Jurkat, Clone E6-1 (cell line): Measurements from ENCODE around the gene POLRMT.

ENCODE experiments used
- DNase-seq: peaks from one replicate; pipeline ENCODE4 v3.0.0-alpha.2; 2011; ENCODE audit warnings: low read depth, low spot score
- H3K4me3 ChIP-seq: 2 replicates; pipeline ENCODE4 v1.5.1; 2011; ENCODE audit warnings: mild to moderate bottlenecking, low read length, control low read depth, moderate library complexity

The POLRMT gene

DNA sequence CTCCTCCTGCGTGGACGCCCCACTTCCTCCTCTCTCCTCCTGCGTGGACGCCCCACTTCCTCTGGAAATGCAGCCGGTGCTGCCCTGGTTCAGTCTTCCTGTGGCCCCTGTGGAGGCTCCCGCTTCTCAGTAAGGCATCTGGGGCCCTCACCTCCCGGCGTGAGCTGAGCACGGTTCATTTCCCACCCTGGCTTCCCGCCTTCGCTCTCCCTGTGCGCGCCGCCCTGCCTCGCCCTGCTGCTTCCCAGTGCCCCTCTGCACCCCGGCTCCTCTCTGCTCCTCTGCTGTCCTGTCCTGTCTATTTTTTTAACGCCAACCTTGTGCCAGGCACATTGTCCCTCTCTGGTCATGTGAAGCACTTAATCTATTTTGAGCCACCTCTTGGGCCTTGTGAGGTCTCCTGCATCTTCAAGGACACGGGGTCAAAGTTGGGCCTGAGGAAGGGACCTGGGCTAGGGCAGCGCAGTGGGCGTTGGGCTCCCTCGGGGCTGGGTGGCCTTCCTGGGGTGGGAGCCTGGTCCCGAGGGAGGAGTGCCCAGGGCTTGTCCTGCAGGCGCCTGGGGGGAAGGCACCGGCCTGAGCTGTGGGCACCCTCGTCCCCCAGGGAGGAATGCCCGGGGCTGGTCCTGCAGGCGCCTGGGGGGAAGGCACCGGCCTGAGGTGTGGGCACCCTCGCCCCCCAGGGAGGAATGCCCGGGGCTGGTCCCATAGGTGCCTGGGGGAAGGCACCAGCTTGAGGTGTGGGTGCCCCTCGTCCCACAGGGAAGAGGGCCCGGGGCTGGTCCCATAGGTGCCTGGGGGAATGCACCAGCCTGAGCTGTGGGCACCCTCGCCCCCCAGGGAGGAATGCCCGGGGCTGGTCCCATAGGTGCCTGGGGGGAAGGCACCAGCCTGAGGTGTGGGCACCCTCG lies 30.7 kb downstream of the POLRMT start:
- H3K4me3 ChIP-seq, result no peak overlapping the region
- DNase-seq, result no peak

DNA sequence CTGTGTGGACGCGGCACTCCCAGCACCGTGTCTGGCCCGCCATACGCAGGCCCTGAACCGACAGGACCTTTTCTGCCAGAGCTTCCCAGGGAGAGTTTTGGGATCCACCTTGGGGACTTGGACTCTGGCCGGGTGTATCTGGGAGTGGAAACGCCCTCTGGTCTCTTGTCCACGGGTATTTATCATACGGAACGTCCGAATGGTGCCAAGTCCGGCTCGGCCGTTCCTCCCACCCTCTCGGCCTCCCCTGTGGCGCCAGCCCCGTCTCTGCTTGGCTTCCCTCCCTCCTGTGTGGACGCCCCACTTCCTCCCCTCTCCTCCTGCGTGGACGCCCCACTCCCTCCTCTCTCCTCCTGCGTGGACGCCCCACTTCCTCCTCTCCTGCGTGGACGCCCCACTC lies 31.5 kb downstream of the POLRMT start:
- H3K4me3 ChIP-seq, result no peak overlapping the region
- DNase-seq, result no peak

DNA sequence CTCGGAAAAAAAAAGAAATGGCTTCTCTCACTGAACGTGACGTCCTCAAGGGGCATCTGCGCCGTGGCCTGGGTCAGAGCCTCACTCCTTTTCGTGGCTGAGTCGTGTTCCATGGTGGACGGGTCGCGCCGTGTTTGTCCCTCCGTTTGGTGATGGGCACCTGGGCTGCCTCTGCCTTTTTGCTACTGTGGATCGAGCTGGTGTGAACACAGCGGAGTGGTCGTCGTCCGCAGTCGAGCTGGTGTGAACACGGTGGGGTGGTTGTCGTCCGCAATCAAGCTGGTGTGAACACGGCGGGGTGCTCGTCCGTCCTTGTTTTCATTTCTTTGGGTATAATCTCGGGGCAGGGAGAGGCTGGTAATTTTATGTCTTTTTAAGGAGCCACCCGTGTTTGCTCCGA lies 32.0 kb downstream of the POLRMT start:
- H3K4me3 ChIP-seq, result no peak overlapping the region
- no peak for DNase-seq

DNA sequence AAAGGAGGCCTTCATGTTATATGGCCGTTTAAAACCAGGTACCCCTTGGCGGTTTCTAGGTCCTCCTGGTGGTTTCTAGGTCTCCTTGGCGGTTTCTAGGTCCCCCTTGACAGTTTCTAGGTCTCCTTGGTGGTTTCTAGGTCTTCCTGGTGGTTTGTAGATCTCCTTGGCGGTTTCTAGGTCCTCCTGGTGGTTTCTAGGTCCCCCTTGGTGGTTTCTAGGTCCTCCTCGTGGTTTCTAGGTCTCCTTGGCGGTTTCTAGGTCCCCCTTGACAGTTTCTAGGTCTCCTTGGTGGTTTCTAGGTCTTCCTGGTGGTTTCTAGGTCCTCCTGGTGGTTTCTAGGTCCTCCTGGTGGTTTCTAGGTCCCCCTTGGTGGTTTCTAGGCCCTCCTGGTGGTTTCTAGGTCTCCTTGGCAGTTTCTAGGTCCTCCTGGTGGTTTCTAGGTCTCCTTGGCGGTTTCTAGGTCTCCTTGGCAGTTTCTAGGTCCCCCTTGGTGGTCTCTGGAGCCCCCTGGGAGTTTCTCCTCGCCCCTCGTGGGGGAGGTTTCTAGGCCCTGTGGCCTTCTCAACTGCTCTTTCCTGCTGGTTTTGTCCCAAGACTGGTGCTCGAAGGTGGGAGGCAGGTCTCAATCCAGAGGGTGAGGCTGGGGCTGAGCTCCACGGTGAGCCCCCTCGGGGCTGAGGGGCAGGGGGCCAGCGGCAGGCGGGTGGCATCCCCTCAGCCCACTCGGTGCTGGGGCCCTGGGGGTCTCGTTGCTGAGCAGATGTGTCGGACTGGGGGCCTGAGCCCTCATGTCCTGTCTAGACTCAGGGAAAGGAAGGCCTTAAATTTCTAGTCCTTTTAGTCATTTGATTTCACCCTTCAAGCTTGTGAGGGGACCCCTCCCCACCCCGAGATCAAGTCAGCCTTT lies 35.7 kb downstream of the POLRMT start:
- no peak for DNase-seq
- no peak overlapping the region for H3K4me3 ChIP-seq

DNA sequence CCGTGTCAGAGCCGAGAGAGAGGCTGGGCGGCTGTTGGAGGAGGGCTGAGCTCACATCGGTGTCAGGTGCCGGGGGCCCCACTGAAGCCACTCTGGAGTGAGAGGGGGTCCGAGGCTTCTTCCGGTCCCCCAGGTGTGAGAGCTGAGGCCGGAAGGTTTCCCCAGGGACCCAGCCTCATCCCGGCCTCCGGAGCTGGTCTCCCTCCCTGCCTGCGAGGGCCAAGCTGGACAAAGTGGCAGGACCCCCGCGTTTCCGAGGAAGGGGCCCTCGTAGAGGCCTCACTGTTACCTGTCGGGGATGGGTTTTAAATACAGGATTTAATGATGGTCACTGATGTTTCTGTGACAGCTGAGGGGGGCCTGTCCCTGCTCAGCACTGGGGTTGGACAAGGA lies 37.1 kb downstream of the POLRMT start:
- DNase-seq, result no peak
- H3K4me3 ChIP-seq, result no peak overlapping the region

DNA sequence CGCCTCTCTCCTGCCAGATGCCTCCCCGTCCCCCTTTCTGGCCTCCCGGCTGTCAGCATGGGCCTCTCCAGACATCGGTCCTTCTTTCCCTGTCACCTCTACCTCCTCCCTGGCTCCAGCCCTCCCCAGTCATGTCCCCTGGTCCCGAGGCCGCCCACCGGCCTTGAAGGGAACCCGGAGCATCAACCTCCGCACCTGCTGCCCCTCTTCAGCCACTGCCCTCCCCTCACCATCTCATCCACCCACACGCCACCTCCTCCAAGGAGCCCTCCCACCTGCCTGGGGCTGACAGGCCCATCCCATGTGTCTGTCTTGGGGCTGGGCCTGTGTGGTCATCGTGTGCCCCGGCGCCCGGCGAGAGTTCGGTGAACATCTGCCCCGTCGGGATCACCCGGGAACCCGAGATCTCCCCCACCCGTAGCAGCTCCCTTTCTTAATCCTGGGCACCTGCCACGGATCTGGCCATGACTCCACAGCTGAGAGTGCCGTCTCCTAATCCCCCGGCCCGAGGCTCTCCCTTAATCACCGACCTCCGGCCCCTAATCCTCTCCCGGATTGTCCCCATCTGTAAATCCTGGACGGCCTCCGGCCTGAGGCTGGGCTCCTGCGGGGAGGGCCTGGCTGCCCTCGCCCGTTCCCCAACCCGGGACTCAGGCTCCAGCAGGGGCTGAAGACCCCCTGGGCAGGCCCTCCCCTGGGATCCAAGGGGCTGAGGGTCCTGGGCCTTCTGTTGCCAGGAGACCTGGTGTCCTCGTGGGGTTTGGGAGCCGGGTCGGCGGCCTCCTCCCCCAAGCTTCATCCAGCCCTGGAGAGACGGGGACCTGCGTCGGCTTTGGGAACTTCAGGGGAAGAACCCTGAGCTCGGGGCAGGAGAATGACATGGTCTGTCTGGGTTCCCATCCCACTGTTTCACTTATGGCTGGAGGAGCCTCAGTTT lies 37.7 kb downstream of the POLRMT start:
- DNase-seq, result no peak
- H3K4me3 ChIP-seq, result no peak overlapping the region

DNA sequence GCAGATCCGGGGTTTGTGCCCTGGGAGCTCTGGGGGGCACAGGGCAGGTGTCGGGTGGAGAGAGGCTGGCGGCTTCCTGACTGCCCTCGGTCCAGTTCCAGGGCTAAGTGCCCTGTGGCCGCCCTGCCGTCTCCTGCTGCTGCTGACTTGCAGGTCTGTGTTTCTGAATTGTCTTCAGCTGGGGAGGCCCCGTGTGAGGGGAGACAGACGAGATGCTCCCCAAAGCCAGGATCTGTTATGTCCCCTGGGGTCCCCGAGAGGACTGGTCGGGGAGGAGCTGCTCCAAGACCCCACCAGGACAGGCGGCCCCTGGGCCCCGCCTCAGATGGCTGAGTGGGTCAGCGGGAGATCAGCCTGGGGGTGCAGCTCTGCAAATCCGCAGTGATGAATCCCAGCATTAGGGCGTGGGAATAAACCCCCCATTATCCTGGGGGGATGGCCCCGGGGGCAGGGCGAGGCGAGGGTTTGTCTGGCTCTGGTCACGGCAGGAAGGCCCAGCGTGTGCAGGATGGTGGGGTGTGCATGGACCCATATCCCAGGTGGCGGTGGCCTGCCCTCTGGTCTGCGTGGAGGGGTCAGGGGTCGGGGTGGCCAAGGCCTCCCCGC lies 39.0 kb downstream of the POLRMT start:
- no peak for DNase-seq
- no peak overlapping the region for H3K4me3 ChIP-seq

DNA sequence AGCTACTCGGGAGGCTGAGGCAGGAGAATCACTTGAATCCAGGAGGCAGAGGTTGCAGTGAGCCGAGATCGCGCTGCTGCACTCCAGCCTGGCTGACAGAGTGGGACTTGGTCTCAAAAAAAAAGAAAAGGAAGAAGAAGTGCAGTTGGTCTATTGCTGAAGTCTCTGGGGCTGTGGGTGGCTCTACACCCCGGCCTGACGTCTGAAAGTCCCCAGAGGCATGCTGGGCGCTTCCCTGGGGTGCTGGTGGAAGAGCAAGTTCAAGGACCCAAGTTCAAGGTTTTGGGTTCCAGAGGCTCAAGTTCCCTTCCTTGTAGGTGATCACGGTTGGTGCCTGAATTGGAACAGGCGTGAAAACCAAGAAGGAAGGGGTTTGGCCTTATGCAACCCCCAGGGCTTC lies 39.8 kb downstream of the POLRMT start:
- no peak overlapping the region for H3K4me3 ChIP-seq
- DNase-seq, result no peak

DNA sequence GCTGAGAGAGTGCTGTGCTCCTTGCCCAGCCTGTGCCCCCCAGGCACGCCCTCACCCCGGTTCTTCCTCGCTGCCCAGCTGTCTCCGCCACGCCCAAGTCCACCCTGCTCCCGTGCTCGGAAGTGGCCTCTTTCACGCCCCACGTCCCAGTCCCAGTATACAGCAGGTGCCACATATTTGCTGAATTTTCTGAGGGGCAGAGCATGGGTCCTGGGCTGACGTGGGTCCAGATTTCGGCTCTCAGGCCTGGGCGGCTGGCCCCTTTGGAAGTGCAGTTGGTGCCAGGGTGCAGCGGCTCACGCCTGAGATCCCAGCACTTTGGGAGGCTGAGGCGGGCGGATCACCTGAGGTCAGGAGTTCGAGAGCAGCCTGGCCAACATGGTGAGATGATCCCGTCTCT lies 40.3 kb downstream of the POLRMT start:
- no peak for DNase-seq
- no peak overlapping the region for H3K4me3 ChIP-seq

DNA sequence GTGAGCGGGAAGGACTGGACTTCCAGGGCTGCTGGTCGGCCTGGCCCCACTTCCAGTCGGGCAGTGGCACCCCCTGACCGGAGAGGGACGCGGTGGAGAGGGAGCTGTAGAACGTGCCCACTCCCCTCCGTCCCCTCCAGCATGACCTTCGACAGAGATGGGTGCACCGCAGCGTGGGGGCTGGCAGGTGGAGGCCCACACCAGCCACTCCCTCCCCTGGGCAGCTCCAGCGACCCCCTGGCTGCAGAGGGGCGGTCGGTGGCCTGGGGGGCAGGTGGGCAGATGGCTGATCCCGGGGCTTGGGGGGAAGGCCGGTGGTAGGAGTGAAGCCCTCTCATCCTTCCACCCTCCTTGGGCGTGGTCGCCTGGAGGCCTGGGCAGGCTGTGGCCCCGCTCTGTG lies 41.2 kb downstream of the POLRMT start:
- DNase-seq, result no peak
- no peak overlapping the region for H3K4me3 ChIP-seq

DNA sequence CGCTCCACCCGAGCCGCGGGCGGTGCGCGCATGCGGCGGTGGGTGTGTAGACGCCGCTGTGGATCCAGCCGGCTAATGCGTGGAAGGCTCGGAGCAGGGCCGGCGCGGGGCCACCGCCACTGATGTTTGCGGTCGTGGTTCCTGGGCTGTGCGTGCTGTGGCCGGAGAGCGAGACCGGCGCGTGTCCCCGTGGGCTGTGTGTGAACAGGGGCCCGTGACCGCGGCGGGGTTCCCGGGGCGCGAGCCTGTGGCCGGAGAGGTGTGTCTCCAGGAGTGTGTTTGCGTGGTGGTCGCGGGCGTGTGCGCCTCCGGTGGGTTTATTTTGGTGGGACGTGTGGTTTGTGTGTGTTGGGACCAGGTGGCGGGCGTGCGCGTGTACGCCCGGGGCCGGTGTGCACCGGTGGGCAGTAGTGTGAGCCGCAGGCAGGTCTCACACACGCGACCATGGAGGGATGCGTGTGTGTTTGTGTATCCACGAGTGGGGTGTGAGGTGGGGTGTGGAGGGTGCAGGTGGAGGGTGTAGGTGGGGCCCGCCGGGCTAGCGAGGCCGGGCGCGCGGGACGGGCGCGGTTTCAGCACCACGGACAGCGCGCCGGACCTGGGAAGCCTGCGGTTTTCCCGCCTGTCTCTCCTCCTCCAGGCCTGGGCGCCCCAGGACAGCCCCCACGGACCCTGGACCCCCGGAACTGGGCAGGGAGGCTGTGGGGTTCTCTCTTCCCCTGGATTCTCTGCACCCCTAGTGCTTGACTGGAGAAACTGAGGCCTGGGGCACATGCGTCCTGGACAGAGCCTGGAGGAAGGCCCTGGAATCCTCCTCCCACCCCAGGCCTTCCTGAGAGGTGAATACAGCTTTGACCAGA lies 42.0 kb downstream of the POLRMT start:
- no peak for DNase-seq
- no peak overlapping the region for H3K4me3 ChIP-seq

DNA sequence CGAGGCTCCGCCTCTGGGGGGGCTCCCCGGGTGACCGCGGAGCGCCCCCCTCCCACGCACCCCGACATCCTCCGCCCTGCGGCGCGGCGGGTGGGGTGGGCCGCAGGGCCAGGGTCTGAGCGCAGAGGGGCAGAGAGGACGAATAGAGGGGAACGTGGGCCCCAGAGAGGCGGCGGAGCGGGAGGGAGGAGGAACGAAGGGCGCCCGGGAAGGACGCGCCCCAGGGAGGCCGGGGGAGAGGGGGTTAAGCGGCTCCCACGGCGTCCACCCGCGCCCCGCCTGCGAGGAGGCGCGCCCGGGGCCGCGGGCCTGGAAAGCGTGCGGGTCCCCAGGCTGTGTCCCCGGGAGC lies 42.6 kb downstream of the POLRMT start:
- H3K4me3 ChIP-seq, result no peak overlapping the region
- DNase-seq, result no peak

DNA sequence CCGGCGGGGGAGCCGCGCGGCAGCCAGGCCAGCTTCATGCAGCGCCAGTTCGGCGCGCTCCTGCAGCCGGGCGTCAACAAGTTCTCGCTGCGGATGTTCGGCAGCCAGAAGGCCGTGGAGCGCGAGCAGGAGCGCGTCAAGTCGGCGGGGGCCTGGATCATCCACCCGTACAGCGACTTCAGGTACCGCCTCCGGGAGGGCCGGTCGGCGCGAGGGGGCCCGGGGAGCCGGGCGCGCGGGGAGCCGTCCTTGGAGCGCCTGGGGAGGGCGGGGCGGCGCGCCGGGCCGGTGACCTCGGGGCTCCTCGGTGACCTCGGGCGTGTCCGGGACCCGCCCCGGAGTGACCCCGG lies 43.0 kb downstream of the POLRMT start:
- no peak for DNase-seq
- no peak overlapping the region for H3K4me3 ChIP-seq

DNA sequence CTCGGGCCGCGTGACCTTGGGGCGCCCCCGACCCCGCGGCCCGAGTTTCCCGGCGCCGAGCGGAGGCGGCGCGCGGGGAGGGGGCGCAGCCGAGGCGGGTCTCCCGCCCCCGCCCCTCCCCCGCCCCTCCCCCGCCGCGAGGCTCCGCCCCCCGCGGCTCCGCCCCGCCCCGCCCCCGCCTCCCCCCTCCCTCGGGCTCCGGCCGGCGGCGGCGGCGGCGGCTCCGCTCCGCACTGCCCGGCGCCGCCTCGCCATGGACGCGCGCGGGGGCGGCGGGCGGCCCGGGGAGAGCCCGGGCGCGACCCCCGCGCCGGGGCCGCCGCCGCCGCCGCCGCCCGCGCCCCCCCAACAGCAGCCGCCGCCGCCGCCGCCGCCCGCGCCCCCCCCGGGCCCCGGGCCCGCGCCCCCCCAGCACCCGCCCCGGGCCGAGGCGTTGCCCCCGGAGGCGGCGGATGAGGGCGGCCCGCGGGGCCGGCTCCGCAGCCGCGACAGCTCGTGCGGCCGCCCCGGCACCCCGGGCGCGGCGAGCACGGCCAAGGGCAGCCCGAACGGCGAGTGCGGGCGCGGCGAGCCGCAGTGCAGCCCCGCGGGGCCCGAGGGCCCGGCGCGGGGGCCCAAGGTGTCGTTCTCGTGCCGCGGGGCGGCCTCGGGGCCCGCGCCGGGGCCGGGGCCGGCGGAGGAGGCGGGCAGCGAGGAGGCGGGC lies 43.5 kb downstream of the POLRMT start, which contains the start of gene HCN2:
Gene HCN2 (plus strand): TSS at position 189 of the 703 bp plus-strand sequence. CDS start 65 bp downstream, at position 254.
- no peak for DNase-seq
- H3K4me3 ChIP-seq, result no peak within 1 kb of the TSS; the same call in 1 of the 2 replicates

DNA sequence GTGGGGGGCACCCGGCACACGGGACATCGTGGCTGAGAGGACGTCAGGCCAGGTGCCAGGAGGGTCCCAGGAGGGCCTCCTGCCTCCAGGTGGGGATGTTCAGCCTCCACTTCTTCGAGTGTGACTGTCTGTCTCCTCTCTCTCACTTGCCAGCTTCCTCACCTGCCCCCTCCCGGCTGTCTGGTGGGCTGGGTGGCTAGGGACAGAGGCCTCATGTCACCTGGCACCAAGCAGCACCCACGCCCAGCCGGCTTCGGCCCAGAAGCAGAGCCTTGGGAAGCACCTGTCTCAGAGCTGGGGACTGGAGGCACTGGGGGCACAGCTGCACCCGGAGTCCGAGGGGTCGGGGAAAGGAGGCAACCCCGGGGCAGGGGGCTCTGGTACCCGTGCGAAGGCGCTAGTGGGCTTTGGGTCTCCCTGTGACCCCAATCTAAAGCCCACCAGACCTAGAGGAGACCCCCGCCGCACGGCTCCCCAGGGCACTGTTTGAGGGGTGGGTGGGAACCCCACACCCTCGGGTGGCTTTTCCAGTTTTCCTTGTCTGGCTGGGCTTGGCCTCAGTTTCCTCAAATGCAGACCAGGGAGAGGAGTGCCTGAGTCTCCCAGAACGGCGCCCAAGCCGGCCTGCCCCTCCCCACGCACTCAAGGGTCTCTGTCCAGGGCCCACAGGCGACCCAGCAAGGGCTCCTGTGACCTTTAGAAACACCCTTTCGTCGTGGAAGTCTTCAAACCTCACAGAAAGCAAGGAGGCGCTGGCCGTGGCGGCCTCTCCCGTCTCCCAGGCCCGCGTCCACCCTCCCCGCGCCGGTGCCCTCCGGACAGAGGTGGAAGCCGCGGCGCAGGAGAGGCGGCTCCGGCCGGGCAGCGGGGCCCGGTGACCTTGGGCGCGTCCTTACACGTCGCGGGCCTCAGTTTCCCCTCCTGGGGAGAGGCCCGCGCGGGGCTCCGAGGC lies 44.3 kb downstream of the POLRMT start:
- no peak for DNase-seq
- H3K4me3 ChIP-seq, result peak overlapping the region; percentile 13; the same call in 1 of the 2 replicates

DNA sequence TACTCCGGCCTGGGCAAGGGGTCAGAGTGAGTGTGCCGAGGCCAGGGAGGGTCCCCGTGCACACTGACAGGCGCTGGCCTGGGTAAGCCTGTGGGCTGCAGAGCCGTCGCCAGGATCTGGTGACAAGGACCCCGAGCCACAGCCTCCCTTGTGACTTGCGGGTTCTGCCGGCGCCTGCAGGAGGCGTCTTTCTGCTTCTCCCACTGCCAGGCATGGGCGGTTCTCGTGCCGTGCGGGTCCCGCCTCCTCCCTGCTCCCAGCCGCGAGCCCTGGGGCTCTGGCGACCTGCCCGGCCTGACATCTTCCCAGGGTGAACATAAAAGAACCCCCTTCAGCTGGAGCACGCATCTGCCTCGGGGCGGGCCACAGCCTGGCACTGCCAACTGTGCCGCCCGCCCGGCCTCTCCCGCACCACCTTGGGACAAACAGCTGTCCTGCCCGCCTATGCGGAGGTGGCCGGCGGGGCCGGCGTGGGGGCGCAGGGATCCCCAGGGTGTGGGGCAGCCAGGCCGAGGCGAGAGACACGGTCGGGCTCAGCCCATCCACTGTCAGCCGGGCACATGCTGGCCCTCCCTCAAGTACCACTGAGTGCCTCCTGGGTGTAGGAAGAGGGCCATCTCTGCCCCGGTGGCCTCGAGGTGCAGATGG lies 45.1 kb downstream of the POLRMT start:
- peak; percentile 79 for DNase-seq
- peak overlapping the region; percentile 13 for H3K4me3 ChIP-seq
